NCI-H1105 (cell line): ENCODE results near the gene RAD23B.
"Not testable (repeated sequence)": the region's sequence is repeated elsewhere in the genome, so short reads cannot be mapped to it uniquely, and the experiment has no call there.

Source experiments
- DNase-seq: peaks from one replicate; lab custom pipeline; 2025; lab: John Stamatoyannopoulos, UW

The RAD23B gene

GRCh38 chr9:107293543-107294085 is 10.5 kb downstream of the RAD23B start:
- no peak for DNase-seq

GRCh38 chr9:107294756-107295155 is 11.7 kb downstream of the RAD23B start:
- no peak for DNase-seq

GRCh38 chr9:107295995-107296394 is 12.9 kb downstream of the RAD23B start:
- DNase-seq, result no peak

GRCh38 chr9:107296592-107296991 is 13.5 kb downstream of the RAD23B start:
- DNase-seq, result not testable (repeated sequence)

GRCh38 chr9:107299437-107299836 is 16.4 kb downstream of the RAD23B start:
- DNase-seq, result no peak

GRCh38 chr9:107306308-107306707 is 23.2 kb downstream of the RAD23B start:
- DNase-seq, result no peak

- no peak for DNase-seq
These were observed 24.3 kb downstream of the RAD23B start for GRCh38 chr9:107307331-107307730.

- DNase-seq, result no peak
These were observed 25.4 kb downstream of the RAD23B start for GRCh38 chr9:107308461-107308860.

GRCh38 chr9:107309271-107309670 is 26.2 kb downstream of the RAD23B start:
- DNase-seq, result no peak

- DNase-seq, result no peak
These were observed 29.4 kb downstream of the RAD23B start for GRCh38 chr9:107312376-107313050.

GRCh38 chr9:107313555-107314096 is 30.5 kb downstream of the RAD23B start:
- no peak for DNase-seq

GRCh38 chr9:107314763-107315162 is 31.7 kb downstream of the RAD23B start:
- no peak for DNase-seq

GRCh38 chr9:107316795-107317661 is 33.9 kb downstream of the RAD23B start:
- no peak for DNase-seq

- no peak for DNase-seq
These were observed 39.6 kb downstream of the RAD23B start for GRCh38 chr9:107322643-107323042.

- no peak for DNase-seq
These were observed 40.9 kb downstream of the RAD23B start for GRCh38 chr9:107323836-107324585.

GRCh38 chr9:107325842-107326241 is 42.8 kb downstream of the RAD23B start:
- DNase-seq, result no peak

- no peak for DNase-seq
These were observed 45.4 kb downstream of the RAD23B start for GRCh38 chr9:107328510-107328909.

GRCh38 chr9:107330420-107330819 is 47.3 kb downstream of the RAD23B start:
- no peak for DNase-seq

- DNase-seq, result no peak
These were observed 49.8 kb downstream of the RAD23B start for GRCh38 chr9:107332883-107333282.

GRCh38 chr9:107333363-107333762 is 50.3 kb downstream of the RAD23B start:
- no peak for DNase-seq

- no peak for DNase-seq
These were observed 51.2 kb downstream of the RAD23B start for GRCh38 chr9:107334103-107334776.
